NK-92 (cell line): ENCODE data around the gene RPS28.

Source experiments
- DNase-seq: peaks from one replicate; lab custom pipeline; 2025; ENCODE audit not compliant: unreplicated experiment; lab: John Stamatoyannopoulos, UW

Gene RPS28

GRCh38 chr19:8319807-8320520 is 1.3 kb upstream of the RPS28 start:
- no peak for DNase-seq

- DNase-seq, result no peak
Measured at GRCh38 chr19:8320564-8321066, 681 bp upstream of the RPS28 start.

- DNase-seq, result no peak
Measured at GRCh38 chr19:8321986-8322637, 816 bp downstream of the RPS28 start.

GRCh38 chr19:8322638-8322997 is 1.3 kb downstream of the RPS28 start:
- DNase-seq, result no peak

GRCh38 chr19:8323781-8324185 is 2.5 kb downstream of the RPS28 start:
- no peak for DNase-seq

GRCh38 chr19:8324186-8325050 is 3.1 kb downstream of the RPS28 start:
- no peak for DNase-seq

- DNase-seq, result no peak
Measured at GRCh38 chr19:8325454-8325853, 4.2 kb downstream of the RPS28 start.

GRCh38 chr19:8329996-8330395 is 8.7 kb downstream of the RPS28 start:
- no peak for DNase-seq

GRCh38 chr19:8331263-8331845 is 10.1 kb downstream of the RPS28 start:
- no peak for DNase-seq

- no peak for DNase-seq
Measured at GRCh38 chr19:8332976-8333766, 11.9 kb downstream of the RPS28 start.

GRCh38 chr19:8333767-8334457 is 12.6 kb downstream of the RPS28 start:
- no peak for DNase-seq

- no peak for DNase-seq
Measured at GRCh38 chr19:8334458-8335342, 13.4 kb downstream of the RPS28 start.

- no peak for DNase-seq
Measured at GRCh38 chr19:8335343-8336071, 14.2 kb downstream of the RPS28 start.

- no peak for DNase-seq
Measured at GRCh38 chr19:8336072-8336569, 14.8 kb downstream of the RPS28 start.

- DNase-seq, result no peak
Measured at GRCh38 chr19:8336660-8337059, 15.4 kb downstream of the RPS28 start.

- no peak for DNase-seq
Measured at GRCh38 chr19:8337728-8338127, 16.4 kb downstream of the RPS28 start.

GRCh38 chr19:8338835-8339234 is 17.5 kb downstream of the RPS28 start:
- DNase-seq, result no peak
